SK-N-SH treated with all-trans-retinoic acid at 6 μM for 48 hours (cell line): ENCODE measurements around the gene GREM2.
A peak's percentile ranks its signal among the peaks of the same experiment; 100 is the strongest.

Source experiments
- ATAC-seq: fragments of 200-7000 bp; cut with Tn5 transposase; 3 replicates; pipeline ENCODE4 v1.9.1; 2020; ENCODE audit warnings: mild to moderate bottlenecking, moderate library complexity
- ARNTL ChIP-seq: fragments of 450-650 bp; formaldehyde crosslinking; IDR thresholded peaks from 2 replicates; pipeline ENCODE4 v1.5.0; 2020; ENCODE audit warnings: low read depth, mild to moderate bottlenecking, moderate library complexity, borderline replicate concordance
- BACH2 ChIP-seq: fragments of 250-450 bp; sonication (Bioruptor Pico); IDR thresholded peaks from 2 replicates; pipeline ENCODE4 v1.9.0; 2021; ENCODE audit warnings: mild to moderate bottlenecking, borderline replicate concordance
- CSRNP3 ChIP-seq: fragments of 250-450 bp; sonication (Bioruptor Pico); IDR thresholded peaks from 2 replicates; pipeline ENCODE4 v1.5.1; 2021; ENCODE audit warnings: mild to moderate bottlenecking, moderate library complexity
- ESRRG ChIP-seq: fragments of 250-450 bp; sonication (Bioruptor Pico); IDR thresholded peaks from 2 replicates; pipeline ENCODE4 v1.6.1; 2021; ENCODE audit warnings: mild to moderate bottlenecking
- GLIS3 ChIP-seq: fragments of 250-450 bp; sonication (Bioruptor Pico); IDR thresholded peaks from 2 replicates; pipeline ENCODE4 v1.5.0; 2020; ENCODE audit warnings: mild to moderate bottlenecking, moderate library complexity
- ISL1 ChIP-seq: fragments of 250-450 bp; sonication (Bioruptor Pico); IDR thresholded peaks from 2 replicates; pipeline ENCODE4 v2.1.2; 2022; ENCODE audit warnings: mild to moderate bottlenecking, moderate library complexity
- OSR1 ChIP-seq: fragments of 250-450 bp; sonication (Bioruptor Pico); IDR thresholded peaks from 2 replicates; pipeline ENCODE4 v1.8.0; 2022; ENCODE audit warnings: moderate library complexity, mild to moderate bottlenecking, inconsistent platforms
- PATZ1 ChIP-seq: fragments of 250-450 bp; sonication (Bioruptor Pico); IDR thresholded peaks from 2 replicates; pipeline ENCODE4 v1.8.0; 2020; ENCODE audit warnings: mild to moderate bottlenecking, moderate library complexity, borderline replicate concordance
- POU6F1 ChIP-seq: fragments of 250-450 bp; sonication (Bioruptor Pico); IDR thresholded peaks from 2 replicates; pipeline ENCODE4 v1.8.0; 2021; ENCODE audit warnings: low read depth, mild to moderate bottlenecking, moderate library complexity, borderline replicate concordance
- PPARA ChIP-seq: fragments of 250-450 bp; sonication (Bioruptor Pico); IDR thresholded peaks from 2 replicates; pipeline ENCODE4 v1.5.0; 2020; ENCODE audit warnings: mild to moderate bottlenecking, borderline replicate concordance
- RARB ChIP-seq: fragments of 250-450 bp; sonication (Bioruptor Pico); IDR thresholded peaks from 2 replicates; pipeline ENCODE4 v1.8.0; 2021; ENCODE audit warnings: mild to moderate bottlenecking, moderate library complexity
- SNAI2 ChIP-seq: fragments of 250-450 bp; sonication (Bioruptor Pico); IDR thresholded peaks from 2 replicates; pipeline ENCODE4 v1.5.0; 2020; ENCODE audit warnings: mild to moderate bottlenecking, moderate library complexity
- TCF4 ChIP-seq: fragments of 250-450 bp; sonication (Bioruptor Pico); IDR thresholded peaks from 2 replicates; pipeline ENCODE4 v1.8.0; 2021; ENCODE audit warnings: mild to moderate bottlenecking, moderate library complexity, borderline replicate concordance
- TOX ChIP-seq: fragments of 250-450 bp; sonication (Bioruptor Pico); IDR thresholded peaks from 2 replicates; pipeline ENCODE4 v1.8.0; 2021; ENCODE audit warnings: mild to moderate bottlenecking, moderate library complexity, borderline replicate concordance
- TSHZ2 ChIP-seq: fragments of 250-450 bp; sonication (Bioruptor Pico); IDR thresholded peaks from 2 replicates; pipeline ENCODE4 v1.5.0; 2020; ENCODE audit warnings: mild to moderate bottlenecking, moderate library complexity
- ZFP3 ChIP-seq: fragments of 250-450 bp; sonication (Bioruptor Pico); IDR thresholded peaks from 2 replicates; pipeline ENCODE4 v1.5.0; 2020; ENCODE audit warnings: mild to moderate bottlenecking, moderate library complexity
- ZFP30 ChIP-seq: fragments of 450-650 bp; formaldehyde crosslinking; IDR thresholded peaks from 2 replicates; pipeline ENCODE4 v1.5.0; 2022; ENCODE audit warnings: mild to moderate bottlenecking, moderate library complexity
- ZNF565 ChIP-seq: fragments of 450-650 bp; formaldehyde crosslinking; conservative IDR thresholded peaks from 2 replicates; pipeline ENCODE4 v1.5.0; 2020; ENCODE audit warnings: low read depth, mild to moderate bottlenecking, moderate library complexity
- ZNF70 ChIP-seq: fragments of 450-650 bp; formaldehyde crosslinking; IDR thresholded peaks from 2 replicates; pipeline ENCODE4 v1.5.0; 2020; ENCODE audit warnings: mild to moderate bottlenecking, moderate library complexity

The GREM2 gene

GRCh38 chr1:240495601-240496000, 116.4 kb downstream of the GREM2 start:
- ATAC-seq, result no peak
- TF ChIP-seq SNAI2 (CRISPR knock-in tag) (no peak), TOX (CRISPR knock-in tag) (no peak), ZNF70 (CRISPR knock-in tag) (no peak), TSHZ2 (CRISPR knock-in tag) (no peak), ESRRG (no peak), CSRNP3 (no peak), GLIS3 (no peak)

GRCh38 chr1:240492832-240493440, 119.0 kb downstream of the GREM2 start:
- ATAC-seq, result peak; percentile 89
- TF ChIP-seq TSHZ2 (CRISPR knock-in tag), result no peak
- no peak for TF ChIP-seq RARB (CRISPR knock-in tag)
- no peak for TF ChIP-seq CSRNP3
- TF ChIP-seq SNAI2 (CRISPR knock-in tag), result no peak
- no peak for TF ChIP-seq GLIS3
- no peak for TF ChIP-seq ISL1 (CRISPR knock-in tag)
- no peak for TF ChIP-seq ESRRG
- TF ChIP-seq TCF4 (CRISPR knock-in tag), result no peak
- TF ChIP-seq OSR1 (CRISPR knock-in tag), result no peak
- no peak for TF ChIP-seq PATZ1 (CRISPR knock-in tag)
- TF ChIP-seq ZFP30 (CRISPR knock-in tag), result no peak
- TF ChIP-seq ZNF70 (CRISPR knock-in tag), result no peak
- no peak for TF ChIP-seq TOX (CRISPR knock-in tag)
- TF ChIP-seq ZNF565, result no peak
- TF ChIP-seq, all 23 proteins: peak for 0

GRCh38 chr1:240491796-240492195, 120.2 kb downstream of the GREM2 start:
- TF ChIP-seq TCF4 (CRISPR knock-in tag), result no peak
- no peak for TF ChIP-seq TSHZ2 (CRISPR knock-in tag)
- TF ChIP-seq ARNTL, result no peak
- no peak for TF ChIP-seq BACH2 (CRISPR knock-in tag)
- no peak for TF ChIP-seq ZFP3 (CRISPR knock-in tag)
- no peak for TF ChIP-seq PPARA (CRISPR knock-in tag)
- TF ChIP-seq ZFP30 (CRISPR knock-in tag), result no peak
- TF ChIP-seq POU6F1 (CRISPR knock-in tag), result no peak
- no peak for ATAC-seq
